Measurements from ENCODE around the gene GRAMD1B. TPM values are rescaled to one million over a fixed set of nuclear protein-coding genes. Genes with fewer than 3 reads are reported as not detected.

Gene GRAMD1B
- total RNA-seq, 1 experiment from 2014 or later, result 12.7 TPM

DNA sequence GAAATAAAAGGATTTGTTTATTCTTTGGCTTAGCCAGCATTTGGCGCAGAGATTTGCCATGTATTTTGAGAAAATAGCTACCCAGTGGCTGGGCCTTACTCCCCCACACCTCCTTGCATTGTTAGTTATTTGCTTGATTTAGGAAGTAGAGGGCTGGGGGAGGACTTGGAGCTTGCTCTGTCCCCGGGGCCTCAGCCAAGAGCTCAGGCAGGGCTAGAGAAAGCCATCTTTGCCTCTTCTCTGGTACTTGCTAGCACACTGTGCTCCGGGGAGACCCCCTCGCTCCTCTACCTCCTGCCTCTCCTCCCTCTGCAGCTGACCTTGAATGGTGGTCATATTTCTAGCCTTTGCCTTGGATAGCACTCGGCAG lies 131.3 kb downstream of the GRAMD1B start:
- DNase-seq (ENCODE audit: low read depth, low spot score) (no peak), ATAC-seq (no peak; the same call in 1 of the 2 replicates)
- intact Hi-C loops (cut with micrococcal nuclease), result no loop called here
- no TSS peak for BruUV-seq (replicated peaks)
- Histone ChIP-seq H3K9me2 (ENCODE audit: insufficient read depth) (no peaks in the 10 kb centered on the region), H3K4me3 (replicated peaks in 1 of 2; ENCODE audit: low read depth in 1 of 2, low read length in 2 of 2) (no peak overlapping the region), H3K79me2 (ENCODE audit: insufficient read depth, low read length) (no peaks in the 10 kb centered on the region), H3K27me3 (ENCODE audit: insufficient read depth, low read length) (no peaks in the 10 kb centered on the region), H3K27ac (ENCODE audit: low read depth, low read length) (no peak overlapping the region), H4K20me1 (ENCODE audit: insufficient read depth) (no peaks in the 10 kb centered on the region), H3K4me2 (ENCODE audit: low read length) (no peak overlapping the region), H3K9me3 (ENCODE audit: control insufficient read depth in 1 of 2, insufficient read depth in 1 of 2, low read depth in 1 of 2, low read length in 2 of 2) (no peaks in the 10 kb centered on the region), H3K4me1 (ENCODE audit: control insufficient read depth in 1 of 2, insufficient read depth in 2 of 2, low read length in 2 of 2) (peaks cover 0 to 4% of the 10 kb centered on the region in 2 experiments; a peak in 2 of 4 replicates), H2AFZ (ENCODE audit: low read depth, low read length, poor library complexity, severe bottlenecking) (no peak overlapping the region), H3K36me3 (ENCODE audit: control insufficient read depth in 1 of 2, insufficient read depth in 2 of 2, low read length in 2 of 2) (no peaks in the 10 kb centered on the region), H3K9ac (ENCODE audit: low read length) (no peak overlapping the region)
- TF ChIP-seq TCF7L2 (IDR thresholded peaks at IDR 0.05; ENCODE audit: borderline replicate concordance, extremely low read depth, insufficient read depth, insufficient read length) (no peak), EGR1 (IDR thresholded peaks at IDR 0.05; ENCODE audit: low read depth) (no peak), ELF1 (IDR thresholded peaks at IDR 0.05; ENCODE audit: borderline replicate concordance, low read depth) (no peak), CEBPB (IDR thresholded peaks at IDR 0.05; ENCODE audit: low read depth) (no peak), SP1 (IDR thresholded peaks at IDR 0.05; ENCODE audit: low read depth) (no peak), SIN3A (IDR thresholded peaks at IDR 0.05; ENCODE audit: low read depth) (no peak), ZNF274 (IDR thresholded peaks at IDR 0.05; ENCODE audit: low read depth, low read length) (no peak), SRF (IDR thresholded peaks at IDR 0.05; ENCODE audit: low read depth) (no peak), EZH2 (IDR thresholded peaks at IDR 0.05) (no peak)
- TF ChIP-seq, protein P1, sequence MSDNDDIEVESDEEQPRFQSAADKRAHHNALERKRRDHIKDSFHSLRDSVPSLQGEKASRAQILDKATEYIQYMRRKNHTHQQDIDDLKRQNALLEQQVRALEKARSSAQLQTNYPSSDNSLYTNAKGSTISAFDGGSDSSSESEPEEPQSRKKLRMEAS (IDR thresholded peaks at IDR 0.05), result no peak
- ChIA-PET CTCF (interaction anchor here (0.6 to 1.8 kb wide), 7 partner anchors 12 to 261 kb away, joined by 3 to 7 read pairs (median 3); no protein-coding TSS in a partner anchor), POLR2A (no interaction called here), RAD21 (ENCODE audit: low non-redundant PET in 1 of 2, low total read pairs in 2 of 2, uncharacterized antibody in 2 of 2, unreplicated experiment in 2 of 2) (no interaction called here)

DNA sequence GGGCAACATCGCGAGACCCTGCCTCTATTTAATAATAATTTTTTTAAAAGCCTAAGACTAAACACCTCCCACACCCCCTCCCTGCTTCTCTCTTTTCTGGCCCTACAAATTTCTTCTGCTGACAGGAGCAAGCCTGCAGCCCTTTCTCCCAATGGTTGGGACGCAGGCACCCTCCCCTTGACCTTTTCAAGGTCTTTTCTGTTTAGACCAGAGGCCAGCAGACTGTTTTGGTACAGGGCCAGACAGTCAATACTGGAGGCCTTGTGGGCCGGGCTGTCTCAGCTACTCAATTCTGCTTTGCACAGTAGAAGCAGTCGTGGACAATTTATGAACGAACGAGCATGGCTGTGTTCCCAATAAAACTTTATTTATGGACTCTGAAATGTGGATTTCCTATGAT lies 132.1 kb downstream of the GRAMD1B start:
- Histone ChIP-seq H3K79me2 (ENCODE audit: insufficient read depth, low read length) (no peaks in the 10 kb centered on the region), H3K9me2 (ENCODE audit: insufficient read depth) (no peaks in the 10 kb centered on the region), H4K20me1 (ENCODE audit: insufficient read depth) (no peaks in the 10 kb centered on the region), H3K4me2 (ENCODE audit: low read length) (no peak overlapping the region), H3K9ac (ENCODE audit: low read length) (no peak overlapping the region), H2AFZ (ENCODE audit: low read depth, low read length, poor library complexity, severe bottlenecking) (no peak overlapping the region), H3K4me3 (replicated peaks in 1 of 2; ENCODE audit: low read depth in 1 of 2, low read length in 2 of 2) (no peak overlapping the region), H3K27ac (ENCODE audit: low read depth, low read length) (no peak overlapping the region), H3K9me3 (ENCODE audit: control insufficient read depth in 1 of 2, insufficient read depth in 1 of 2, low read depth in 1 of 2, low read length in 2 of 2) (no peaks in the 10 kb centered on the region), H3K27me3 (ENCODE audit: insufficient read depth, low read length) (no peaks in the 10 kb centered on the region), H3K4me1 (ENCODE audit: control insufficient read depth in 1 of 2, insufficient read depth in 2 of 2, low read length in 2 of 2) (peaks cover 0 to 4% of the 10 kb centered on the region in 2 experiments; a peak in 2 of 4 replicates), H3K36me3 (ENCODE audit: control insufficient read depth in 1 of 2, insufficient read depth in 2 of 2, low read length in 2 of 2) (no peaks in the 10 kb centered on the region)
- ATAC-seq (no peak), DNase-seq (ENCODE audit: low read depth, low spot score) (no peak)
- BruUV-seq (replicated peaks), result no TSS peak
- TF ChIP-seq SRF (IDR thresholded peaks at IDR 0.05; ENCODE audit: low read depth) (no peak), RAD21 (IDR thresholded peaks at IDR 0.05; ENCODE audit: low read depth) (no peak), SP1 (IDR thresholded peaks at IDR 0.05; ENCODE audit: low read depth) (no peak), ZFX (IDR thresholded peaks at IDR 0.05) (no peak), EZH2phosphoT487 (IDR thresholded peaks at IDR 0.05; ENCODE audit: borderline replicate concordance) (no peak), FOSL1 (IDR thresholded peaks at IDR 0.05; ENCODE audit: low read depth) (no peak), SIN3A (IDR thresholded peaks at IDR 0.05; ENCODE audit: low read depth) (no peak)
- TF ChIP-seq, protein P2, sequence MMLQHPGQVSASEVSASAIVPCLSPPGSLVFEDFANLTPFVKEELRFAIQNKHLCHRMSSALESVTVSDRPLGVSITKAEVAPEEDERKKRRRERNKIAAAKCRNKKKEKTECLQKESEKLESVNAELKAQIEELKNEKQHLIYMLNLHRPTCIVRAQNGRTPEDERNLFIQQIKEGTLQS (IDR thresholded peaks at IDR 0.05), result no peak
- RAD21 ChIA-PET (ENCODE audit: low non-redundant PET in 1 of 2, low total read pairs in 2 of 2, uncharacterized antibody in 2 of 2, unreplicated experiment in 2 of 2), result no interaction called here
- intact Hi-C loops (cut with micrococcal nuclease), result no loop called here
- POLR2A ChIA-PET, result no interaction called here
- CTCF ChIA-PET, result interaction anchor here (1.1 to 1.7 kb wide), 2 partner anchors 51 to 113 kb away, joined by 3 to 5 read pairs; no protein-coding TSS in a partner anchor
